GM11168 (cell line): ENCODE results near the gene CCN5.
"Not testable (repeated sequence)": the region's sequence is repeated elsewhere in the genome, so short reads cannot be mapped to it uniquely, and the experiment has no call there.

Source experiments
- in situ Hi-C: fragments of 300-500 bp; cut with MboI; formaldehyde crosslinking; loops from one replicate; pipeline ENCODE4 v1.12.0; 2022; ENCODE audit warnings: low sequenced_read_pairs; ENCODE audit not compliant: unreplicated experiment

CCN5 gene

GRCh38 chr20:44750081-44750805 lies 35.1 kb downstream of the CCN5 start:
- in situ Hi-C loops: no loop called here

- in situ Hi-C loops: no loop called here
These were observed 37.1 kb downstream of the CCN5 start for GRCh38 chr20:44752099-44752931.

- in situ Hi-C loops: no loop called here
These were observed 39.4 kb downstream of the CCN5 start for GRCh38 chr20:44754554-44754953.

GRCh38 chr20:44756011-44756688 lies 41.0 kb downstream of the CCN5 start:
- in situ Hi-C loops: no loop called here

- in situ Hi-C loops: no loop called here
These were observed 41.8 kb downstream of the CCN5 start for GRCh38 chr20:44756956-44757355.

- in situ Hi-C loops: no loop called here
These were observed 43.3 kb downstream of the CCN5 start for GRCh38 chr20:44758247-44759101.

GRCh38 chr20:44759595-44759994 lies 44.4 kb downstream of the CCN5 start:
- in situ Hi-C loops: no loop called here

- in situ Hi-C loops: no loop called here
These were observed 46.3 kb downstream of the CCN5 start for GRCh38 chr20:44761423-44761822.

GRCh38 chr20:44762466-44763140 lies 47.4 kb downstream of the CCN5 start:
- in situ Hi-C loops: no loop called here

- in situ Hi-C loops: not testable (repeated sequence)
These were observed 48.6 kb downstream of the CCN5 start for GRCh38 chr20:44763798-44764197.

GRCh38 chr20:44765091-44765490 lies 49.9 kb downstream of the CCN5 start:
- in situ Hi-C loops: no loop called here

- in situ Hi-C loops: no loop called here
These were observed 50.7 kb downstream of the CCN5 start for GRCh38 chr20:44765701-44766347.

- in situ Hi-C loops: no loop called here
These were observed 53.1 kb downstream of the CCN5 start for GRCh38 chr20:44768256-44768655.

GRCh38 chr20:44768854-44769480 lies 53.8 kb downstream of the CCN5 start:
- in situ Hi-C loops: no loop called here

GRCh38 chr20:44769481-44769863 lies 54.3 kb downstream of the CCN5 start:
- in situ Hi-C loops: no loop called here

- in situ Hi-C loops: loop anchor here (10.0 kb wide), 1 partner anchor 94 kb away; no protein-coding TSS in a partner anchor
These were observed 55.5 kb downstream of the CCN5 start for GRCh38 chr20:44770484-44771171.

- in situ Hi-C loops: loop anchor here (10.0 kb wide), 1 partner anchor 94 kb away; no protein-coding TSS in a partner anchor
These were observed 56.0 kb downstream of the CCN5 start for GRCh38 chr20:44771172-44771535.

- in situ Hi-C loops: loop anchor here (10.0 kb wide), 1 partner anchor 92 kb away; no protein-coding TSS in a partner anchor
These were observed 57.5 kb downstream of the CCN5 start for GRCh38 chr20:44772636-44773035.
